Muscle of back (tissue), 11 donors: ENCODE data around the gene ANO6. TPM values are rescaled to one million over a fixed set of nuclear protein-coding genes. Genes with fewer than 3 reads are reported as not detected.
A peak's percentile ranks its signal among the peaks of the same experiment; 100 is the strongest.
"Not testable (repeated sequence)": the region's sequence is repeated elsewhere in the genome, so short reads cannot be mapped to it uniquely, and the experiment has no call there.

Experiments used
- DNase-seq, 3 donors: peaks; one replicate each; pipeline versions ENCODE4 v3.0.0 to v3.0.0-alpha.2; 2013
- polyA plus RNA-seq, 10 donors: library from polyadenylated mRNA; unstranded; fragments of 120-200 nt; gene quantifications; one replicate each; pipeline ENCODE4 v1.2.1, GENCODE V29; 2013; ENCODE audit not compliant: insufficient read length in 10 of 10

ANO6 gene
- polyA plus RNA-seq, 10 donors, result 51.2 to 74.9 (median 61.3) TPM

- peak; percentile 89 to 96 (median 92) for DNase-seq
These were observed 18.4 kb downstream of the ANO6 start for GRCh38 chr12:45234139-45234865.

DNA sequence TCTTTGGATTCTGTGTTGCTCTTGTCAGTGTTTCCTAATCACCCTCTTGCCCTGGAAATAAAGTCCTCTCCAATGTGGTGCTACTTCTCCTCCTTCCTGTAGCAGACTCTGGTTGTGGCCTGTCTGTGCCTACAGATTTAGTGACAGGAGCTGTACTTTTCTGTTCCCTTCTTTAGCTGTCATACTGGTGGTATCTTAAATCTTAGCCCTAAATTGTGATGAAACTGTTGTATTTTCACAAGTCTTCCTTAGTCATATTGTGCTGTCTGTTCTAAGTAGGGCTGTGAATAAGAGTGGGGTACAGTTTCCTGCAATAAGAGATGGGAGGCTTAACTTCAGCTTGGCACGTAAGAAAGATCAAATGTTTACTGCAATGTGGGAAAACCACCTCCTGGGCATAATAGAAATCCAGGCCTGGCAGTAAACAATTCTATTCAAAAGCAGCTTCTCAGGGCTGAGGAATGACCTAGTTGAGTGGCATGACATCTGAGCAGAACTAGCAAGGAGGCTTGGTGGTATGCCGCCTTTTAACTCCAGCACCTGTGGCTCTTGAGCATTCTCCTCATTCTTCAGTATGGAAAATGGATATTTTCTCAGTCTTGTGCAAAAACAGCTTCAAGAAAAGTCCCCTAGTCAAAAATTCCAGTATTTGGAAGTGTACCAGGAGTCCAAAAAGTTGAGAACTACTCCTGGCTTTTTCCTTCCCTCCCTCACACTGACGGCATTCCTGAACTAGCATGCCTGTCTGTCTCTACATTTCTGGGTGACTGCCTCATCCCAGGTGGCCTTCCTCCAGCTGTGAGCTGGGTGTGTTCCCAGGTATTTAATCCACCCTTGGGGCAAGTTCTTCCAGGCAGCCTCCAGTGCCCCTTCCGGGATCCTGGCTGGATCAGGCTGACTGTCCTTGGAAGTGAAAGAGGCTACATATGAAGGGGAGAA is 19.5 kb downstream of the ANO6 start:
- DNase-seq, result peak in 2 of 3 donors; percentile 41 to 70

DNA sequence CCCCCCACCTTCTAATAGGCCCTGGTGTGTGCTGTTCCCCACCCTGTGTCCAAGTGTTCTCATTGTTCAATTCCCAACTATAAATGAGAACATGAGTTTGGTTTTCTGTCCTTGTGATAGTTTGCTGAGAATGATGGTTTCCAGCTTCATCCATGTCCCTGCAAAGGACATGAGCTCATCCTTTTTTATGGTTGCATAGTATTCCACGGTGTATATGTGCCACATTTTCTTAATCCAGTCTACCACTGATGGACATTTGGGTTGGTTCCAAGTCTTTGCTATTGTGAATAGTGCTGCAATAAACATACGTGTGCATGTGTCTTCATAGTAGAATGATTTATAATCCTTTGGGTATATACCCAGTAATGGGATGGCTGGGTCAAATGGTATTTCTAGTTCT is 20.5 kb downstream of the ANO6 start:
- not testable (repeated sequence) for DNase-seq

DNA sequence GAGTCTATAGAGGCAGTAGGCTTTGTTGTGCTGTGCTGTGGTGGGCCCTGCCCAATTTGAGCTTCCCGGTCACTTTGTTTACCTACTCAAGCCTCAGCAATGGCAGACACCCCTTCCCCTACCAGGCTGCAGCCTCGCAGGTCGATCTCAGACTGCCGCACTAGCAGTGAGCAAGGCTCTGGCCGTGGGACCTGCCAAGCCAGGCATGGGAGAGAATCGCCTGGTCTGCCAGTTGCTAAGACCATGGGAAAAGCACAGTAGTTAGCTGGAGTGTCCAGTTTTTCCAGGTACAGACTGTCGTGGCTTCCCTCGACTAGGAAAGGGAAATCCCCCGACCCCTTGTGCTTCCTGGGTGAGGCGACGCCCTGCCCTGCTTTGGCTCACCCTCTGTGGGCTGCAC is 26.3 kb downstream of the ANO6 start:
- no peak for DNase-seq

- DNase-seq, result no peak
These were observed 28.1 kb downstream of the ANO6 start for GRCh38 chr12:45243963-45244362.

DNA sequence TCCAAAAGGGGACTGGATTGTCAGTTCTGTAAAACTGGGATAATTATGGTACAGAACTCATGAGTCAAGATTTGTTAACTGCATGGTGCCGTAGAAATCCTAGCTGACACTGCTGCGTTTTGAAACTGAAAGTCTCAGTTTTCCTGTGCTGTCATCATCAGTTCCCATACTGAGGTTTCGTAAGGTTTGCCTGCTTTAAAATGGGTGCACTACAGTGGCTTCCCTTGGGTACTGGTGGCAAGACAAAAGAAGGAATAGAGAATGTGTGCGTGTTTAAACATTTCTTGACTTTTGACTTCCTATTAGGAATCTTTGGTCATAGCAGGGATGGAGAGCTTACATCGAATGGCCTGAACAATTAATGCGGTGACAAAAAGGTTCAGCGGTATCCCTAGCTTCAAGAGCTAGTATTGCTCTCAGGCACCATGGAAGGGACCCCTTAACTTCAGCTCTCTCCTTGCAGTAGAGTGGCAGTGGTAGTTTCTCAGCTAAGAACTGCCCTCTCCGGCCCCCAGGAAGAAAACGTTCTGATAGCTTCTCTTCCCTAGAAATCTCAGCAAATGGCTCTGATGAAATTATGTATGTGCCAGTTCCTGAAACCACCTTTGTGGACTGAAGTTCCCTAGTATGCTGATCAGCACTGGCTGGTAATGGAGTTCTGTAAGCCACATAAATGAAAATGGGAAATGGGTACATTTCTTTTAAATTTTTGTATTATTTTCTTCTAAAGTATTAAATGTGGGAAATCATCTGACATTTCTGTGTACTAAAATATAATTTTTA is 28.9 kb downstream of the ANO6 start:
- DNase-seq, result peak in 1 of 3 donors; percentile 26

- DNase-seq, result no peak
These were observed 30.3 kb downstream of the ANO6 start for GRCh38 chr12:45246236-45246635.

DNA sequence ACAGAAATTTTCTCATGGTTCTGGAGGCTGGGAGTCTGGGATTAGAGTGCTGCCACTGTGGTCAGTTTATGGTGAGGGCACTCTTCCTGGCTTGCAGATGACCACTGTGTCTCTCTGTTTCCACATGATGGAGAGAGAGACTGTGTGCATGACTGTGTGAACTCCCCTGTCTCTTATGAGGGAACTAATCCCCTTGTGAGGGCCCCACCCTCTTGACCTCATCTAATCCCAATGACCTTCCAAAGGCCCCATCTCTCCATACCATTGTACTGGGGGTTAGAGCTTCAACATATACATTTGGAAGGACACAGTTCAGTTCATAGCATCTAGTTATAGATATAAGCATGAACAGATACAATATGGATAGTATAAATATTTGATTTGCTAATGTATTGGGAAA is 31.7 kb downstream of the ANO6 start:
- DNase-seq, result no peak

GRCh38 chr12:45248095-45248494 is 32.2 kb downstream of the ANO6 start:
- no peak for DNase-seq

- DNase-seq, result no peak
These were observed 38.4 kb downstream of the ANO6 start for GRCh38 chr12:45254254-45254653.

DNA sequence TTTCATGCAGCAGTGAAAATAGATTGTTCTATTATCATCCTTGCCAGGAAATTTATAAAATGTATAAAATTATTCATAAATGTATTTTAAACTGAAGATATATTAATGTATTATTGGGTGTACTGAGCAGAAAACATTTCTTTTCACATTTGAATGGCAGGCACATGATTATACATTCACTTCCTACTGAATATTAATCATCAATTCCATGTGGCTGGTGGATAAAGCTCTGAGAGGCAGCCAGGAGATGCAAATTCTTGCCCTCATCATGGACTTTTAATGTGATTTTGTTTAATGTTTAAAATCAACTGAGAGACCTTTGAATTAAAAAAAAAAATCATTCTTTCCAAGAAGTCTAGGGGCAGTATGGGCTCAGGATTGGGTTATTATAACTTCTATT is 40.8 kb downstream of the ANO6 start:
- no peak for DNase-seq

- DNase-seq, result no peak
These were observed 41.5 kb downstream of the ANO6 start for GRCh38 chr12:45257185-45257930.

- no peak for DNase-seq
These were observed 43.8 kb downstream of the ANO6 start for GRCh38 chr12:45259675-45260074.

DNA sequence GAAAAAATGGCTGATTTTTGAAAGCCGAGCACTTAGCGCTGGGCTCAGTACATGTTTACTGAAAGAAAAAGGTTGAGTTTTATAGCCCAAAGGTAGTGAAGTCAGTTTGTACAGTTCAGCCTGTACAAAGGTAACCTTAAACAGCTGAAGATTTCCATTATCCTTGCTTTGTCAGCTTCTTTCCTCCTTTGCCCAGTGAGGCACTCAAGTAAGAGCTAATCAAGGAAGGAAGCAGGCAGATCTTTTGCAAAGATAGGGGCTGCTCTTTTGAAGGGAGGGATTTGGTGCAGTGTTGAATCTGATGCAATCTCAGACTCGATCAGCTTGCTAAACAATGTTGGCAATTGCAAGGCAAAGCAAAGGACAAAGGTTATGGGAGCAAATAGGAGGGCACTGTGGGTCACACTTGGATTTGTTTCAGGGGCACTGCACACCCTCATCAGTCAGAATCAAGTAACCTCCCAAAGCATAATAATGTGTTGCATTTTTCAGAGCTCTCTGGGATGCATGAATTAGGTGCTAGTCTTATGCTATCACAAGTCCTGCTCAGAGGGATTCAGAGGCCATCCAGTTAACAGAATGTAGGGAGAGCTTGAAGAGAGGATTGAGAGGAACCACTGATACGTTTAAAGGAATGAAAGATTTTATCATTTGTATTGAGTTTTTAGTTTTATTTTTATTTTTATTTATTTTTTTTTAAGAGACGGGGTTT is 44.4 kb downstream of the ANO6 start:
- DNase-seq, result no peak

DNA sequence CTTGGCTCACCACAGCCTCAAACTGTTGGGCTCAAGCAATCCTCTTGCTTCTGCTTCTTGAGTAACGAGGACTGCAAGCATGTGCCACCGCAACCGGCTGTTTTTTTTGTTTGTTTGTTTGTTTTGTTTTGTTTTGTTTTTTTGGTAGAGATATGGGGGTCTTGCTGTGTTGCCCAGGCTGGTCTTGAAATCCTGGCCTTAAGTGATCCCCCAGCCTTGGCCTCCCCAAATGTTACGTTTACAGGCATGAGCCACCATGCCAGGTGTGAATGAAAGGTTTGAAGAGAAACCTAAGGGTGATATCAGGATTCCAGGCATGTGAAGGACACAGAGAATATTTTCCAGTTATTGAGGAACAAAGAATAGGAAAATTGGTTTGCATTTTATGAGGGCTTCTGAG is 45.0 kb downstream of the ANO6 start:
- no peak for DNase-seq

- DNase-seq, result not testable (repeated sequence)
These were observed 46.3 kb downstream of the ANO6 start for GRCh38 chr12:45262185-45262584.

- no peak for DNase-seq
These were observed 47.7 kb downstream of the ANO6 start for GRCh38 chr12:45263587-45263986.

DNA sequence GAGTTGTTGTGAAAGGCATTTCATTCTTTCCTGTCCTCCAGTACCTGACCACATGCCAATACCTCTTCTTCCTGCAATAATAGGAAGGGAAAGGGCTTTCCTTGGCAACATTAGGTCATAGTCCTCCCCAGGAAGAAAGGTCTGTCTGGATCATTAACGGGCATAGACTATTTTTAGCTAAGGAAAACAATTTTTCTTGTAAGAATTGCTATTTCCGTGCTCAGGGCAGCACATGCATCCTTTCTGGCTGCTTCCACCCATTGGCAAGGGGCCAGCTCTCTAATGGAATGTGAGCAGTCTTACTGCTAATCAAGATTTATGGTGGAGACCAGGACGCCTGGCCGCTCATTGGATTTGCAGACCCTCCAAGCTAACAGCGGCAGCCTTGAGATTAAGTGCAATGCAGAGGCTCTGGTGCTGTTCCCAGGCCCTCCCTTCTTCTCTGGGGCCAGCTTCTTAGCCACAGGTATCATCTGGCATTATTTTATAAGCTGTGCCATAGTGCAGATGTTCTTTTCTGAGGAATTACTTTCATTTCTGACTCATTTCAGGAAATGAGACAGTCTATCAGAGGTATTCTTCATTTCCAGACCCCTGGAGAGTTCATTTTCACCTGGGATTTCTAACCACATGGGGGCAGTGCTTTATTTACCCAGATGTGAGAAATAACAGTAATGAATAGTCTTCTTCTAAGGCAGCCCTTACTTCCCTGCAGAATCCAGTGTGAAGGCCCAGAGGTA is 52.9 kb downstream of the ANO6 start:
- peak; percentile 74 to 86 (median 84) for DNase-seq

- no peak for DNase-seq
These were observed 53.5 kb downstream of the ANO6 start for GRCh38 chr12:45269412-45269751.

GRCh38 chr12:45270951-45271350 is 55.1 kb downstream of the ANO6 start:
- DNase-seq, result peak in 2 of 3 donors; percentile 32 to 44
